Activated naive CD8-positive, alpha-beta T cell treated with anti-CD3 and anti-CD28 coated beads, Interleukin-2, amount 10 ng/mL, durations not matched to agents 7 days and 5 days (primary cell): ENCODE results near the gene PPP4C. TPM values are rescaled to one million over a fixed set of nuclear protein-coding genes. Genes with fewer than 3 reads are reported as not detected.
"Not testable (repeated sequence)": the region's sequence is repeated elsewhere in the genome, so short reads cannot be mapped to it uniquely, and the experiment has no call there.

ENCODE experiments used
- ATAC-seq: fragments of 150-1000 bp; cut with Tn5 transposase; one replicate; pipeline ENCODE4 v1.10.0; 2021; ENCODE audit warnings: low read depth, moderate library complexity
- POLR2A ChIA-PET: fragments of 350-600 bp; sonication (Branson Sonifier 250); formaldehyde crosslinking; loops from one replicate; lab custom pipeline; 2021; ENCODE audit warnings: antibody characterized with exemption; lab: Charles Lee
- DNase-seq: peaks from one replicate; pipeline ENCODE4 v3.0.0; 2021
- H3K27ac Mint-ChIP-seq: one replicate; pipeline ENCODE4 v1.8.0; 2022; ENCODE audit warnings: mild to moderate bottlenecking, mixed read lengths
- H3K27me3 Mint-ChIP-seq: one replicate; pipeline ENCODE4 v1.8.0; 2022; ENCODE audit warnings: mild to moderate bottlenecking, moderate library complexity, mixed read lengths
- H3K36me3 Mint-ChIP-seq: one replicate; pipeline ENCODE4 v1.8.0; 2021; ENCODE audit warnings: mild to moderate bottlenecking, mixed read lengths
- H3K4me1 Mint-ChIP-seq: one replicate; pipeline ENCODE4 v1.8.0; 2021; ENCODE audit warnings: mixed read lengths
- H3K4me3 Mint-ChIP-seq: one replicate; pipeline ENCODE4 v1.8.0; 2022; ENCODE audit warnings: mild to moderate bottlenecking, moderate library complexity, mixed read lengths
- H3K9me3 Mint-ChIP-seq: one replicate; pipeline ENCODE4 v1.8.0; 2021; ENCODE audit warnings: mixed read lengths
- total RNA-seq, 2 experiments: library from RNA; stranded (reverse); gene quantifications; one replicate each; pipeline ENCODE4 v1.2.3, GENCODE V29; 2021

Gene PPP4C
- 100 to 1,000 TPM; 123 to 133 TPM for total RNA-seq

DNA sequence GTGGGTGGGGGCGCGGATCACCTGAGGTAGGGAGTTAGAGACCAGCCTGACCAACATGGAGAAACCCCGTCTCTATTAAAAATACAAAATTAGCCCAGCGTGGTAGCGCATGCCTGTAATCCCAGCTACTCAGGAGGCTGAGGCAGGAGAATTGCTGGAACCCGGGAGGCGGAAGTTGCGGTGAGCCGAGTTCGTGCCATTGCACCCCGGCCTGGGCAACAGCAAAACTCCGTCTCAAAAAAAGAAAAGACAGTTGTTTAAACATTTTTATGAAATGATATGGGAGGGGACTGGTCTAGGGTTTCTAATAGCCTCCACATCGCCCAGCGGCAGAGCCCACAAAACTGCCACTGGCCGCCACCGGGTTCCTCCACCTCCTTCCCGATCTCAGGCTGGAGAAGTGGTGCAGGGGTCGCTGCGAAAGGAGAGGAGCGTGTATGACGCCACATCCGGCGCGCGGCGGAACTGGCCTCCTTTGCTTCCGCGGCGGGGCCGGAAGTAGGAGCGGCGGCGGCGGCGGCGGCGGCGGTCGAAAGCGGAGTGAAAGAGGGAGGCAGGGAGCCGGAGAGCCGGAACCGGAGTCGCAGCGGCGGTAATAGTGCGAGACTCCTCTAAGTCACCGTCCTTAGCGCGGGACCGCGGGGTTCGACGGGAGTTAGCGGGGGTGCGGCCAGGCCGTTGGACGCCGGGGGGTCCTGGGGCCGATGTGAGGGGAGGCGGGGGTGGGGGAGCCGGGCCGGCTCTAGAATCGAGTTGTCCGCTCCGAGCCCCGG is at the start of gene PPP4C:
Gene PPP4C, plus strand, starts transcription at position 492 of the 773 bp plus-strand sequence. CDS start 384 bp downstream, outside the sequence.
- Mint-ChIP-seq H3K4me3 (peak within 1 kb of the TSS; percentile 88), H3K36me3 (peaks cover 36% of the 10 kb centered on the region), H3K27ac (peak within 1 kb of the TSS; percentile 93), H3K4me1 (peaks cover 29% of the 10 kb centered on the region), H3K9me3 (no peaks in the 10 kb centered on the region), H3K27me3 (no peaks in the 10 kb centered on the region)
- DNase-seq = peak; percentile 96
- POLR2A ChIA-PET = interaction anchor here (1.0 to 5.7 kb wide), 8 partner anchors 7 to 302 kb away, joined by 3 to 56 read pairs (median 6); partner anchors contain the start of genes ALDOA, CORO1A, TBX6 and YPEL3
- ATAC-seq = peak; percentile 85

DNA sequence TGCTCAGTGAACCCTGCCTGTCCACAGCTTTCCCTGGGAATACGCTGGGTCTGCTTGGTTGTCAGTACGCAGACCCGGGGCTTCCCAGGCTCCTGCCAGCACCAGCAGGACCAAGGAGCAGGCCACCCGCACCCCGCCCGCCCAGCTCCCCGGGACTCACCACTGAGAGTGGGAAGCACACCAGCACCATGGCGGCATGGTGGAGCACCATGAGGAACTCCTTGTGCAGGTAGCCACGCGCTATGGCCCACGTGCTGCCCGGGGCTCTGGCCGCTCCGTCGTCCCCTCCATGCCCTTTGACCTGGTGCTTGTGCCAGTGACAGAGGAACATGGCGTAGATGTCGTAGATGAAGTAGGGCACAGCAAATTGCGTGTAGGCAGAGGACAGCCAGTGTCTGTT is 49.3 kb upstream of the PPP4C start:
- peaks cover 40% of the 10 kb centered on the region for H3K27me3 Mint-ChIP-seq
- H3K36me3 Mint-ChIP-seq = no peaks in the 10 kb centered on the region
- POLR2A ChIA-PET = interaction anchor here (0.5 kb wide), 1 partner anchor 81 kb away, joined by 3 read pairs; no protein-coding TSS in a partner anchor
- no peaks in the 10 kb centered on the region for H3K9me3 Mint-ChIP-seq
- peaks cover 2% of the 10 kb centered on the region for H3K4me1 Mint-ChIP-seq
- no peak for ATAC-seq
- no peak for DNase-seq
- H3K27ac Mint-ChIP-seq = no peak overlapping the region
- no peak overlapping the region for H3K4me3 Mint-ChIP-seq

DNA sequence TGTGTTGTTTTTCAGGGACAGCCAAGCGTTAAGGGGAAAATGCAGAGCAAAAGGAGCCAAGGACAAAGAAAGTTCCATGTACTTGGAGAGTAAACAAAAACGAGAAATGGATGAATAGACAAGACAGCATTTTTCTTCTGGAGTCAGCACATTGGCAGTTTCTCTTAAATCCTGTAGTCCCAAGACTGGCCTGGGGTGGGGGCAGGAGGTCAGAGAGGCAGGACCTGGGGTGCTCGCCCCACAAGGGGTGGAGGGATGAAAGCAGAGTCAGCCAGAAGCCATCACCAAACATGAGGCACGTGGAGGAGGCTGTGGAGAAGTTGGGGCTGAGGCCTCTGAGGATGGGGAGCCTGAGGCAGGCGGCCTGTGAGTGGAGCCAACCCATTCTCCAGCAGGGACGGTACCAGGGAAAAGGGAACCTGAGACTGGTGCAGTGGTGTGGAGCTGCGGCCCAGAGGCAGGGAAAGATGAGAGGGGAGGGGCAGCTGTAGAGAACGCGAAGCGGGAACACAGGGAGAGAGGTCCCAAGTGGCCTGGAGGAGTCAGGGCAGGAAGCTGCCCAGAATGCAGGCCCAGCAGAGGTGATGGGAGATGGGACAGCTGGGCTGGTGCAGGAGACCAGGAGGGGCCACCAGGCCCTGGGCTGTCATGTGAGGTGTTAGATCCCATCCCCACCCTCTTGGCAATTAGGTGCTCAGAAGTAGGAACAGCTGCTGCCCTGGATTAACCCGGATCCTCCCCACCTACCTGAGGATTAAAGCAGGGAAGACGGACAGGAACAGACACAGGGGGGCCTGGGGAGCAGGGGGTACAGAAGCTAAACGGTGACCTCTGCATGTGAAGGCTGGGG is 48.0 kb upstream of the PPP4C start:
- H3K4me1 Mint-ChIP-seq = peaks cover 6% of the 10 kb centered on the region
- H3K36me3 Mint-ChIP-seq = no peaks in the 10 kb centered on the region
- POLR2A ChIA-PET = interaction anchor here (0.5 to 0.8 kb wide), 3 partner anchors 9 to 448 kb away, joined by 3 read pairs; no protein-coding TSS in a partner anchor
- no peak overlapping the region for H3K4me3 Mint-ChIP-seq
- DNase-seq = no peak
- no peak overlapping the region for H3K27ac Mint-ChIP-seq
- no peak for ATAC-seq
- no peaks in the 10 kb centered on the region for H3K9me3 Mint-ChIP-seq
- peaks cover 50% of the 10 kb centered on the region for H3K27me3 Mint-ChIP-seq

DNA sequence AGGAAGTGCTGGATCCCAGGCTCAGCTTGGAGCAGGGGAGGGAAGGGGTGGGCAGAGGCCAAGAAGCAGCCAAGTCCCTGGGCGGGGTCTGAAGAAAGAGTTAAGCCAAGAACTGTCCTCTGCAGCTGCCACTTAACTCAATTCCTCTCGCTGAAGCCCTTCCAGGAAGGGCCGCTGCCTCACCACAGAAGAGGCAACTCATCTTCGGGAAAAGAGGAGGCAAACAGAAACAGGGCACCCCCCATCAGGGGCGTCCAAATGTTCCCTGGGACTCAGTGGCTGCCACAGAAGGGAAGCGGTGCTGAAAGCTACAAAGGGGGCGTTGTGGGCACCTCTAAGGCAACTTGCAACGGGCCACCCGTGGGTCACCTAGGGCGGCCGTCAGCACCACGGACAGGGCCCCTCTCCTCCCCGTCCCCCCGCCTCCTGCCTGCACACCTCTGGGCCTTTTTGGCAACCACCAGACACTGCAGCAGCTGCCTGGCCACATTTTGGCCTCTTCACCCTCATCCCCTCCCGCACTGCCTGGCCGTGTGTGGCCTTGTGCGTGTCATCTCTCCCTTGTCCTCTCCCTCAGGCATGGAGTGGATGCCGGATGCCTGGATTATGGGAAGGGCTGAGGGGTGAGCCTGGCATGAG is 47.2 kb upstream of the PPP4C start:
- Mint-ChIP-seq H3K4me3 (no peak overlapping the region), H3K27ac (no peak overlapping the region), H3K9me3 (no peaks in the 10 kb centered on the region), H3K4me1 (peaks cover 6% of the 10 kb centered on the region), H3K27me3 (peaks cover 50% of the 10 kb centered on the region), H3K36me3 (no peaks in the 10 kb centered on the region)
- ATAC-seq = peak; percentile 47
- DNase-seq = peak; percentile 63
- POLR2A ChIA-PET = interaction anchor here (0.8 kb wide), 1 partner anchor 8 kb away, joined by 3 read pairs; no protein-coding TSS in a partner anchor

DNA sequence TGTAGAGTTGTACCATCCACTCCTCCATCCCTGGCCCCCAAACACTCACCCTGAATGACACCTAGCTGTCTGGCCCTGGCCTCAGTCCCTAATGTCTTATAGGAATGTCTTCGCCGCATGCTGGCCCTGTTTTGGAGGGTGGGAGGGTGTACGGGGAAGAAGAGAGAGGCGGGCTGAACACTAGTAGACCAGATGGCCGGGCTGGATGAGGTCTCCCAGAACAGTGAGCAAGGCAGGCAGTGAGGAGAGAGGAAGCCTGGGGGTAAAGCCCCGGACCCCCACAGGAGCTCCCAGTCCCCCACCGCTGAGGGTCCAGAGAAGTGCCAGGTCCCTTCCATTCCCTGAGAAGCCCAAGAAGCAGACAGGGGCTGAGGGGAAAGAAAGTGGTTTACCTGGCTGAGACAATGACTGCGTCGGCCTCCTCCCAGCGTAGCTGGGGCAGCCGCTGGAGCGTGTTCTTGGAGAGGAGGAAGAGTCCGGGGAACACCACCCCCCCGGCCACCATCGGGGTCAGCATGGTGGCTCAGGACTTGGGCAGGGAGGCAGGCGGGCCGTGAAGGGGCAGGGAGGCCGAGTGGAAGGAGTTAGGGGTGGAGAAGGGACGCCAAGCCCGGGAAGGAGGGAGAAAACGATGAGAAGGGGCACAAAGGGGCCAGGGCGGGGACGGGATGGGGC is 45.6 kb upstream of the PPP4C start:
- Mint-ChIP-seq H3K27ac (no peak overlapping the region), H3K4me3 (no peak overlapping the region), H3K9me3 (no peaks in the 10 kb centered on the region), H3K36me3 (no peaks in the 10 kb centered on the region), H3K27me3 (peaks cover 52% of the 10 kb centered on the region), H3K4me1 (peaks cover 7% of the 10 kb centered on the region)
- DNase-seq (no peak), ATAC-seq (no peak)
- POLR2A ChIA-PET = no interaction called here

DNA sequence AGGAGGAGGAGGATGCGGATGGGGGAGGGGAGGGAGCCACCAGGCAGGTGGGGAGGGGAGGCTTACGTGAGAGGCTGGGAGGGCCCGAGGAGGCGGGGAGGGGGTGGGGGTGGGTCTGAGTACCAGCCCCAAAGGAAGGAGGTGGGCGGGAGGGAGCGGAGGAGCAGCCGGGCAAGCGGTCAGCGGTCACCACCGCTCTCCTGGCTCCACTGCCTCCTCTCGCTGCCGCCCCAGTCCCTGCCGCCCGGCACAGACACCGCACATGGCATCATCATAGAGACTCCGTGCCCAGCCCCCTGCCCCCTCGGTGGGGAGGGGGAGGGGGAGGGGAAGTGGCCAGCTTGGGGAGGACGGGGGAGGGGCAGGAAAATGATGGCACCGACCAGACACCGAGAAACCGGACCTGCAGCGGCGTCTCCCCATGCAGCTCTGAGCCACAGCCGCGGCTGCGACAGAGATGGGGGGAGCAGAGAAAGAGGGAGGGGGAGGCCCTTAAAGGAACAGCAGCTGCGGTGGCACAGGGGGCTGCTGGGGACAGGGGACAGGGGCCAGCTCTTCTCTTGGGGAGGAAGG is 44.9 kb upstream of the PPP4C start, which contains the start of gene TLCD3B:
Gene TLCD3B, minus strand, starts transcription at position 431 of the 573 bp plus-strand sequence. CDS start 744 bp downstream, outside the sequence.
- DNase-seq (peak; percentile 41), ATAC-seq (no peak)
- no peak within 1 kb of the TSS for H3K4me3 Mint-ChIP-seq
- H3K27me3 Mint-ChIP-seq = peaks cover 58% of the 10 kb centered on the region
- H3K27ac Mint-ChIP-seq = no peak within 1 kb of the TSS
- H3K36me3 Mint-ChIP-seq = no peaks in the 10 kb centered on the region
- POLR2A ChIA-PET = interaction anchor here (0.6 kb wide), 1 partner anchor 1034 kb away, joined by 3 read pairs; no protein-coding TSS in a partner anchor
- no peaks in the 10 kb centered on the region for H3K9me3 Mint-ChIP-seq
- H3K4me1 Mint-ChIP-seq = peaks cover 8% of the 10 kb centered on the region

DNA sequence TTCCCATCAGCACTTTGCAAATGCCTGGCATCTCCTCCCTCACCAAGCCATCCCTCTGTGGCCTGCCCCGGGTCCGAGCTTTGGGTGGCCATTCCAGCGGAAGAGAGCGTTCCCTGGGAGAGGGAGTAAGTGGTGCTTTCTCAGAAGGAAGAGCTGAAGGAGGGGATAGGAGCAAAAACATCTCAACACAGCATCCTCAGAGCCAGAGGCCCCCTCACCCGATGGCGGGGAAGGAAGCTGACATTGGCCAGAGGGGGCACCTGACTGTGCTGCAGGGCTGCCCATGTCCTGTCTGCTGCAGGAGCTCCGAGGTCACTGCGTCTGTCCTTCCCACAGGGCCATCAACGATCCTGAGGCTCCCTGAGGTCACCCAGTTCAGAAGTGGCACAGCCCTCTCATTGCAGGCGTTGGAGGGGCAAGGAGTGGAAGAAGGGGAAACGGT is 44.3 kb upstream of the PPP4C start:
- Mint-ChIP-seq H3K36me3 (no peaks in the 10 kb centered on the region), H3K4me1 (peaks cover 8% of the 10 kb centered on the region), H3K4me3 (no peak overlapping the region), H3K27ac (no peak overlapping the region), H3K27me3 (peaks cover 58% of the 10 kb centered on the region), H3K9me3 (no peaks in the 10 kb centered on the region)
- ATAC-seq = no peak
- POLR2A ChIA-PET = interaction anchor here (0.6 to 1.2 kb wide), 5 partner anchors 205 to 1422 kb away, joined by 3 to 5 read pairs (median 4); partner anchors contain the start of gene SULT1A1
- no peak for DNase-seq

DNA sequence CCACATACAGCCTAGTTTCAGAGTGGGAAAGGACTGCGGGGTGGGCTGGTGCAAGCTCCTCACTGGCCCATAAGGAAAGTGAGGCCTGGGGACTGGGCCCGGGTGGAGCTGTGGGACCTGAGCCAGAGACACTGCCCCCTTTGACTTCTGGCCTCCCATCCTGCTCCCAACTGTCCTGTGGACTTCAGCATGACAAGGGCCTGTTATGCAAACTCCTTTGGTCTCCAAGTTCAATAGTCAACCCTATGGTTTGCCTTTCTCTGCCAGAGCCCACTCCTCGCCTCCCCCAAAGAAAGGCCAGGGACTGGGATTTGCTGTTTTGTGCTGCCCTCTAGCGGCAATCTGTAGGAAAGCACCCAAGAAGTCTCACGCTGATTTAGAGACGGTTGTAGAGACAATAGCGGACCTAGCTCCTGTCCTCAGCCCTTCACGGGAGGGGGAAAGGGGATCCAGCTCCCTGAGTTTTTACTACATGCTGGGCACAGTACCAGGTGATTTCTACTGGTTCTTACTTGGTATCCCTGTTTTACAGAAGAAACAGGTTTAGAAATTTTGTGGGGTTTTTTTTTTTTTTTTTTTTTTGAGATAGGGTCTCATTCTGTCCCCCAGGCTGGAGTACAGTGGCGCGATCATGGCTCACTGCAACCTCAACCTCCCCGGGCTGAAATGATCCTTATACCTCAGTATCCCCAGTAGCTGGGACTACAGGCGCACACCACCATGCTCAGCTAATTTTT is 43.5 kb upstream of the PPP4C start:
- Mint-ChIP-seq H3K4me1 (peaks cover 8% of the 10 kb centered on the region), H3K4me3 (no peak overlapping the region), H3K36me3 (no peaks in the 10 kb centered on the region), H3K27me3 (peaks cover 52% of the 10 kb centered on the region), H3K27ac (no peak overlapping the region), H3K9me3 (no peaks in the 10 kb centered on the region)
- DNase-seq = peak; percentile 59
- POLR2A ChIA-PET = interaction anchor here (0.6 to 1.2 kb wide), 7 partner anchors 33 to 1422 kb away, joined by 3 to 6 read pairs (median 4); partner anchors contain the start of genes ALDOA and SULT1A1
- peak; percentile 45 for ATAC-seq

DNA sequence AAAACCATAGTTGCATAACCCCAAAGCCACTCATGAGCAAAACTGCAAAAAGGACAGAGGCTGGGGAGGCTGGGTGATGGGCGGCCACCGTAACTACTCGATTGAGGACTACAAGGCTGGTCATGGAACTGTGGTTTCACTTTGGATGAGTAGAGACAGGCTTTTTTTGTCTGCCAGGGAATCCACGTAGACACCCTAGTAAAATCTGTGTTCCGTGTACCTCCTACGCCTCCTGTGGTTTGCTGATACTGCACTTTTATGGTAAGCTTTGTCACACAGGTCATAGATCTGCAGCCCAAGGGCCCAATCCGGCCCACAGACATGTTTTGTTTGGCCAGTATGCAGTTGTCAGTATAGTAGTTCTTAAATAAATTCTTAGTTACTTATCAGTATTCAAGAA is 42.5 kb upstream of the PPP4C start:
- no peak for DNase-seq
- Mint-ChIP-seq H3K36me3 (no peaks in the 10 kb centered on the region), H3K4me1 (peaks cover 6% of the 10 kb centered on the region), H3K9me3 (no peaks in the 10 kb centered on the region), H3K27ac (no peak overlapping the region), H3K27me3 (peaks cover 44% of the 10 kb centered on the region), H3K4me3 (no peak overlapping the region)
- POLR2A ChIA-PET = no interaction called here
- ATAC-seq = no peak

DNA sequence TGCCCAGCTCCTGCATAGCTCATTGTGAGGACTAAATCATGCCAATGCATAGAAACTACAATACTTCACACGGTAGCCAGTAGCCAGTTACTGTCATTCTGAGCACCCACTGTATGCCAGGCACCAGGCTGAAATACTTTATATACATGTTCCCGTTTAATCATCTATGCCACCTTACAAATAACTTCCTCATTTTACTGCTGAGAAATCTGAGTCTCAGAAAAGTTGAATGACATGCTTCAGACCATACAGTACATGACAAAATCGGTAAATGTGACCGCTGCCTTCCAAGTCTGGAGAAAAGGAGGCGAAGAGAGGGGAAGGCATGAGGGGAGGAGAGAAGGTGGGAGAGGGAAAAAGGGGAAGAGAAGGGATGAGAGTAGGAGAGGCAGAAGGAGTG is 35.6 kb upstream of the PPP4C start:
- Mint-ChIP-seq H3K27me3 (peaks cover 18% of the 10 kb centered on the region), H3K4me1 (peaks cover 2% of the 10 kb centered on the region), H3K36me3 (no peaks in the 10 kb centered on the region), H3K9me3 (no peaks in the 10 kb centered on the region), H3K27ac (no peak overlapping the region), H3K4me3 (no peak overlapping the region)
- POLR2A ChIA-PET = interaction anchor here (0.6 kb wide), 1 partner anchor 289 kb away, joined by 3 read pairs; no protein-coding TSS in a partner anchor
- no peak for DNase-seq
- ATAC-seq = no peak

DNA sequence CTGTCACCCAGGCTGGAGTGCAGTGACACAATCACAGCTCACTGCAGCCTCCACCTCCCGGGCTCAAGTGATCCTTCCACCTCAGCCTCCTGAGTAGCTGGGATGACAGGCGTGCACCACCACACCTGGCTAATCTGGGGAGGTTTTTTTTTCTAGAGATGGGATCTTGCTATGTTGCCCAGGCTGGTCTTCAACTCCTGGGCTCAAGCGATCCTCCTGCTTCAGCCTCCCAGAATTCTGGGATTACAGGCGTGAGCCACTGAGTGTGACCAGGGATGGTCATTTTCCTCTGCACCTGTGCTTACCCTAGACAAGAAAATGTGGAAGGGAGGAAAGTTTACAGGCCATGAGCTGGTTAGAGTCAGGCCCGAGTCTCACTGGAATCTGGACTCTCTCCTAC is 35.1 kb upstream of the PPP4C start:
- H3K27ac Mint-ChIP-seq, POLR2A ChIA-PET, ATAC-seq, H3K36me3 Mint-ChIP-seq, H3K4me1 Mint-ChIP-seq, H3K4me3 Mint-ChIP-seq, DNase-seq, H3K9me3 Mint-ChIP-seq: not testable (repeated sequence)
- H3K27me3 Mint-ChIP-seq = peaks cover 15% of the 10 kb centered on the region
